HEK293 (cell line): ENCODE measurements around the gene IPO11.

Experiments
- GLI2 ChIP-seq: fragments of 450-650 bp; formaldehyde crosslinking; IDR thresholded peaks from 2 replicates; pipeline ENCODE4; 2017; ENCODE audit warnings: missing biosample characterization, missing genetic modification characterization, low read depth, borderline replicate concordance
- HOXA7 ChIP-seq: sonication (generic); formaldehyde crosslinking; IDR thresholded peaks from 2 replicates; pipeline ENCODE4 v1.8.1; 2022; ENCODE audit warnings: missing genetic modification reagents, borderline replicate concordance
- SETDB1 ChIP-seq: IDR thresholded peaks from one replicate; pipeline ENCODE4 v1.6.1; 2017; ENCODE audit warnings: mild to moderate bottlenecking, low read length, moderate library complexity, mixed read lengths; ENCODE audit not compliant: insufficient read length
- YY1 ChIP-seq: fragments of 450-650 bp; formaldehyde crosslinking; IDR thresholded peaks from 2 replicates; pipeline ENCODE4 v1.5.1; 2018; ENCODE audit warnings: missing biosample characterization, missing genetic modification characterization
- ZBTB21 ChIP-seq: fragments of 450-650 bp; formaldehyde crosslinking; IDR thresholded peaks from 2 replicates; pipeline ENCODE4 v1.5.1; 2017; ENCODE audit warnings: missing biosample characterization, missing genetic modification characterization
- ZNF169 ChIP-seq: fragments of 450-650 bp; formaldehyde crosslinking; IDR thresholded peaks from 2 replicates; pipeline ENCODE4 v1.5.1; 2016; ENCODE audit warnings: missing biosample characterization, missing genetic modification characterization
- ZNF274 ChIP-seq, 2 experiments: fragments of 200-500 bp in 1 of 2; fragments of 450-650 bp in 1 of 2; sonication (Bioruptor generic) in 1 of 2; formaldehyde crosslinking in 1 of 2; IDR thresholded peaks; 2 replicates each; pipeline versions ENCODE4 v1.5.1 to v1.6.1; 2014 to 2016; ENCODE audit warnings: borderline replicate concordance in 1 of 2, inconsistent platforms in 1 of 2, low read length in 1 of 2, missing biosample characterization in 1 of 2, missing genetic modification characterization in 1 of 2
- ZNF658 ChIP-seq: fragments of 450-650 bp; formaldehyde crosslinking; IDR thresholded peaks from 2 replicates; pipeline ENCODE4; 2016; ENCODE audit warnings: missing biosample characterization, missing genetic modification characterization
- ZNF837 ChIP-seq: fragments of 450-650 bp; formaldehyde crosslinking; IDR thresholded peaks from 2 replicates; pipeline ENCODE4 v1.5.1; 2016; ENCODE audit warnings: missing biosample characterization, missing genetic modification characterization
- ZSCAN30 ChIP-seq: fragments of 450-650 bp; IDR thresholded peaks from 2 replicates; pipeline ENCODE4 v1.5.1; 2018; ENCODE audit warnings: missing biosample characterization, mild to moderate bottlenecking, missing genetic modification characterization, moderate library complexity
- TF ChIP-seq, protein P1 (sequence below): fragments of 450-650 bp; formaldehyde crosslinking; IDR thresholded peaks from 2 replicates; pipeline ENCODE4 v1.5.1; 2016; ENCODE audit warnings: missing biosample characterization, missing genetic modification characterization
- TF ChIP-seq, protein P2 (sequence below): fragments of 450-650 bp; formaldehyde crosslinking; IDR thresholded peaks from 2 replicates; pipeline ENCODE4 v1.5.1; 2016; ENCODE audit warnings: missing biosample characterization, missing genetic modification characterization
- TF ChIP-seq, protein P3 (sequence below): IDR thresholded peaks from 2 replicates; pipeline ENCODE4 v1.6.1; 2011; ENCODE audit warnings: mild to moderate bottlenecking, low read depth, low read length, borderline replicate concordance

DNA sequence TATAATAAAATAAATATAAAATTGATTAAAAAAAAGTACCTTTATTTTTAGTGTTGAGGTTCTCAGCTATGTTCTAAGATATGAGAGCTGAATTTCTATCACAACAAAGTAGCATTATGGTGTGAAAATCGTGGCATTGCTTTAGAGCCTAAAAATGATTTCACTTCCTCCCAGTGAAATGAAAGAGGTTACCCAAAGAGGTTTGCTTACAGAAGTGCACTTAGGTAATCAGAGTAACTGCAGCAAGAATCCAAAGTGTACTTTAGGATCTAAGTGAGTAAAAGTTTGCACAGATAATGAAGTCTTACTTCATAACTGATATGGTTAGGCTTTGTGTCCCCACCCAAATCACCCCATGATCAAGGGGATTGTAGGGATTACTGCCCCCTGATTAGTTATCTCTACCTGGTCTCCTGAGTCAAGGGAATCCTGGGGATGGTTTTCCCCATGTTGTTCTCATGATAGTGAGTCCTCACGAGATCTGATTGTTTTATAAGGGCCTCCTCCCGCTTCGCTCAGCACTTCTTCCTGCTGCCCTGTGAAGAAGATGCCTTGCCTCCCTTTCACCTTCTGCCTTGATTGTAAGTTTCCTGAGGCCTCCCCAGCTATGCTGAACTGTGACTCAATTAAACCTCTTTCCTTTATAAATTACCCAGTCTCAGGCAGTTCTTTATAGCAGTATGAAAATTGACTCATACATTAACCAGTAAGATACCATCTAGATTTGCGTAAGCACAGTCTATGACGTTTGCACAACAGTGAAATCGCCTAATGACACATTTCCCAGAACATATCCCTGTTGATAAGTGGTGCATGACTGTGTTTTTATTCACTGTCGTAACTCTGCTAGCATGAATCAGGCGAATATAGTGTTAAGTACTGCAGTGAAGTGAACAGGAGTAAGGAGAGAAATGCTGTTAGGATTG, 125.7 kb downstream of the IPO11 start:
- TF ChIP-seq ZNF837 (tag by site-specific recombination) (no peak), GLI2 (tag by site-specific recombination) (no peak), ZNF169 (tag by site-specific recombination) (no peak), ZNF274 (IDR thresholded peaks at IDR 0.05; ENCODE audit: low read length) (no peak), ZNF274 (tag by site-specific recombination; IDR thresholded peaks at IDR 0.05; ENCODE audit: borderline replicate concordance) (no peak), ZBTB21 (tag by site-specific recombination) (no peak), SETDB1 (no peak), HOXA7 (CRISPR knock-in tag) (no peak), YY1 (tag by site-specific recombination) (no peak), ZSCAN30 (tag by site-specific recombination) (no peak), ZNF658 (tag by site-specific recombination) (no peak)
- TF ChIP-seq, protein P1, sequence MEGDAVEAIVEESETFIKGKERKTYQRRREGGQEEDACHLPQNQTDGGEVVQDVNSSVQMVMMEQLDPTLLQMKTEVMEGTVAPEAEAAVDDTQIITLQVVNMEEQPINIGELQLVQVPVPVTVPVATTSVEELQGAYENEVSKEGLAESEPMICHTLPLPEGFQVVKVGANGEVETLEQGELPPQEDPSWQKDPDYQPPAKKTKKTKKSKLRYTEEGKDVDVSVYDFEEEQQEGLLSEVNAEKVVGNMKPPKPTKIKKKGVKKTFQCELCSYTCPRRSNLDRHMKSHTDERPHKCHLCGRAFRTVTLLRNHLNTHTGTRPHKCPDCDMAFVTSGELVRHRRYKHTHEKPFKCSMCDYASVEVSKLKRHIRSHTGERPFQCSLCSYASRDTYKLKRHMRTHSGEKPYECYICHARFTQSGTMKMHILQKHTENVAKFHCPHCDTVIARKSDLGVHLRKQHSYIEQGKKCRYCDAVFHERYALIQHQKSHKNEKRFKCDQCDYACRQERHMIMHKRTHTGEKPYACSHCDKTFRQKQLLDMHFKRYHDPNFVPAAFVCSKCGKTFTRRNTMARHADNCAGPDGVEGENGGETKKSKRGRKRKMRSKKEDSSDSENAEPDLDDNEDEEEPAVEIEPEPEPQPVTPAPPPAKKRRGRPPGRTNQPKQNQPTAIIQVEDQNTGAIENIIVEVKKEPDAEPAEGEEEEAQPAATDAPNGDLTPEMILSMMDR (tag by site-specific recombination): no peak
- TF ChIP-seq, protein P2, sequence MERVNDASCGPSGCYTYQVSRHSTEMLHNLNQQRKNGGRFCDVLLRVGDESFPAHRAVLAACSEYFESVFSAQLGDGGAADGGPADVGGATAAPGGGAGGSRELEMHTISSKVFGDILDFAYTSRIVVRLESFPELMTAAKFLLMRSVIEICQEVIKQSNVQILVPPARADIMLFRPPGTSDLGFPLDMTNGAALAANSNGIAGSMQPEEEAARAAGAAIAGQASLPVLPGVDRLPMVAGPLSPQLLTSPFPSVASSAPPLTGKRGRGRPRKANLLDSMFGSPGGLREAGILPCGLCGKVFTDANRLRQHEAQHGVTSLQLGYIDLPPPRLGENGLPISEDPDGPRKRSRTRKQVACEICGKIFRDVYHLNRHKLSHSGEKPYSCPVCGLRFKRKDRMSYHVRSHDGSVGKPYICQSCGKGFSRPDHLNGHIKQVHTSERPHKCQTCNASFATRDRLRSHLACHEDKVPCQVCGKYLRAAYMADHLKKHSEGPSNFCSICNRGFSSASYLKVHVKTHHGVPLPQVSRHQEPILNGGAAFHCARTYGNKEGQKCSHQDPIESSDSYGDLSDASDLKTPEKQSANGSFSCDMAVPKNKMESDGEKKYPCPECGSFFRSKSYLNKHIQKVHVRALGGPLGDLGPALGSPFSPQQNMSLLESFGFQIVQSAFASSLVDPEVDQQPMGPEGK (tag by site-specific recombination): no peak
- TF ChIP-seq, protein P3, sequence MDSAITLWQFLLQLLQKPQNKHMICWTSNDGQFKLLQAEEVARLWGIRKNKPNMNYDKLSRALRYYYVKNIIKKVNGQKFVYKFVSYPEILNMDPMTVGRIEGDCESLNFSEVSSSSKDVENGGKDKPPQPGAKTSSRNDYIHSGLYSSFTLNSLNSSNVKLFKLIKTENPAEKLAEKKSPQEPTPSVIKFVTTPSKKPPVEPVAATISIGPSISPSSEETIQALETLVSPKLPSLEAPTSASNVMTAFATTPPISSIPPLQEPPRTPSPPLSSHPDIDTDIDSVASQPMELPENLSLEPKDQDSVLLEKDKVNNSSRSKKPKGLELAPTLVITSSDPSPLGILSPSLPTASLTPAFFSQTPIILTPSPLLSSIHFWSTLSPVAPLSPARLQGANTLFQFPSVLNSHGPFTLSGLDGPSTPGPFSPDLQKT: no peak
